IMR-90 (cell line): Measurements from ENCODE around the gene PHF20. TPM values are rescaled to one million over a fixed set of nuclear protein-coding genes. Genes with fewer than 3 reads are reported as not detected.

Experiments used
- ATAC-seq: fragments of 200-7000 bp; cut with Tn5 transposase; 2 replicates; pipeline ENCODE4 v1.9.1; 2020; ENCODE audit warnings: low read depth, mild to moderate bottlenecking, moderate library complexity
- BruUV-seq: library from RNA; stranded (reverse); fragments of 400-500 nt; replicated peaks from 2 replicates; lab custom pipeline; 2021; lab: Mats Ljungman, UMichigan
- CTCF ChIA-PET: fragments of 300-600 bp; formaldehyde crosslinking; extraction: SDS; loops from one replicate; lab custom pipeline; 2021; ENCODE audit warnings: antibody characterized with exemption; lab: Yijun Ruan, JAX
- POLR2A ChIA-PET: fragments of 300-600 bp; sonication (Branson Sonifier 250); formaldehyde crosslinking; loops from one replicate; lab custom pipeline; 2022; ENCODE audit warnings: antibody characterized with exemption; ENCODE audit not compliant: unreplicated experiment; lab: Charles Lee
- DNase-seq: peaks from one replicate; pipeline ENCODE4 v3.0.0; 2013
- H2AFZ ChIP-seq: replicated peaks from 2 replicates; pipeline ENCODE3; 2013; ENCODE audit warnings: low read length, mild to moderate bottlenecking; ENCODE audit not compliant: poor library complexity
- H2AK5ac ChIP-seq: 2 replicates; pipeline ENCODE4 v1.6.1; 2013; ENCODE audit warnings: low read depth, low read length, inconsistent platforms
- H2AK9ac ChIP-seq: replicated peaks from 2 replicates; pipeline ENCODE3; 2013; ENCODE audit warnings: mild to moderate bottlenecking, low read depth, low read length, moderate library complexity; ENCODE audit not compliant: poor library complexity
- H2BK120ac ChIP-seq: 2 replicates; pipeline ENCODE4 v1.6.1; 2013; ENCODE audit warnings: low read depth, low read length, inconsistent platforms
- H2BK15ac ChIP-seq: 3 replicates; pipeline ENCODE4 v1.6.1; 2013; ENCODE audit warnings: low read depth, low read length, inconsistent platforms
- H2BK20ac ChIP-seq: 2 replicates; pipeline ENCODE4 v1.6.1; 2013; ENCODE audit warnings: low read depth, mild to moderate bottlenecking, inconsistent platforms, low read length, moderate library complexity
- H2BK5ac ChIP-seq: 2 replicates; pipeline ENCODE4 v1.6.1; 2013; ENCODE audit warnings: mild to moderate bottlenecking, low read depth, low read length, inconsistent platforms; ENCODE audit not compliant: poor library complexity, severe bottlenecking
- H3K14ac ChIP-seq: replicated peaks from 2 replicates; pipeline ENCODE4 v1.6.1; 2013; ENCODE audit warnings: low read depth, low read length, inconsistent platforms
- H3K18ac ChIP-seq: 2 replicates; pipeline ENCODE4 v1.6.1; 2013; ENCODE audit warnings: low read depth, low read length, control low read depth
- H3K23ac ChIP-seq: 2 replicates; pipeline ENCODE4 v1.6.1; 2013; ENCODE audit warnings: low read depth, low read length, inconsistent platforms
- H3K27ac ChIP-seq: 2 replicates; pipeline ENCODE4 v1.5.1; 2013; ENCODE audit warnings: mild to moderate bottlenecking, control low read depth, low read length; ENCODE audit not compliant: insufficient read depth
- H3K27me3 ChIP-seq: 2 replicates; pipeline ENCODE4 v1.6.1; 2013; ENCODE audit warnings: low read length; ENCODE audit not compliant: control insufficient read depth, insufficient read depth
- H3K36me3 ChIP-seq: 2 replicates; pipeline ENCODE4 v1.6.1; 2013; ENCODE audit warnings: low read length, mixed read lengths; ENCODE audit not compliant: control insufficient read depth, insufficient read depth
- H3K4ac ChIP-seq: 2 replicates; pipeline ENCODE4 v1.6.1; 2013; ENCODE audit warnings: low read depth, low read length, inconsistent platforms
- H3K4me1 ChIP-seq: 2 replicates; pipeline ENCODE4 v1.6.1; 2013; ENCODE audit warnings: low read length, mixed read lengths; ENCODE audit not compliant: control insufficient read depth, insufficient read depth
- H3K4me2 ChIP-seq: 2 replicates; pipeline ENCODE4 v1.6.1; 2013; ENCODE audit warnings: low read depth, mild to moderate bottlenecking, control low read depth, low read length, moderate library complexity
- H3K4me3 ChIP-seq: 2 replicates; pipeline ENCODE4 v1.5.1; 2013; ENCODE audit warnings: low read depth, mild to moderate bottlenecking, control low read depth, low read length, moderate library complexity; ENCODE audit not compliant: insufficient read depth
- H3K56ac ChIP-seq: 2 replicates; pipeline ENCODE4 v1.6.1; 2013; ENCODE audit warnings: low read length, inconsistent platforms; ENCODE audit not compliant: insufficient read depth; ENCODE audit errors: extremely low read depth
- H3K79me1 ChIP-seq, 2 experiments: 2 replicates each; pipeline ENCODE4 v1.6.1; 2013; ENCODE audit warnings: low read length in 2 of 2, inconsistent platforms in 1 of 2, low read depth in 1 of 2
- H3K9ac ChIP-seq: 2 replicates; pipeline ENCODE4 v1.6.1; 2013; ENCODE audit warnings: low read depth, low read length, control low read depth
- H3K9me1 ChIP-seq: 2 replicates; pipeline ENCODE4 v1.6.1; 2013; ENCODE audit warnings: low read length, inconsistent platforms; ENCODE audit not compliant: insufficient read depth
- H3K9me3 ChIP-seq: 2 replicates; pipeline ENCODE4 v1.6.1; 2013; ENCODE audit warnings: low read length; ENCODE audit not compliant: control insufficient read depth, insufficient read depth
- H4K20me1 ChIP-seq: 2 replicates; pipeline ENCODE4 v1.6.1; 2013; ENCODE audit warnings: low read length, inconsistent platforms; ENCODE audit not compliant: insufficient read depth
- H4K5ac ChIP-seq: 2 replicates; pipeline ENCODE4 v1.6.1; 2013; ENCODE audit warnings: mild to moderate bottlenecking, low read depth, low read length, control low read depth
- H4K8ac ChIP-seq, 2 experiments: 2 replicates each; pipeline ENCODE4 v1.6.1; 2013; ENCODE audit warnings: low read depth in 2 of 2, low read length in 2 of 2, control low read depth in 1 of 2, inconsistent platforms in 1 of 2
- H4K91ac ChIP-seq: 2 replicates; pipeline ENCODE4 v1.6.1; 2013; ENCODE audit warnings: low read depth, low read length, inconsistent platforms; ENCODE audit not compliant: insufficient read depth
- BHLHE40 ChIP-seq: fragments of 150-350 bp; IDR thresholded peaks from 2 replicates; pipeline ENCODE4 v1.6.1; 2016; ENCODE audit warnings: mild to moderate bottlenecking, low read depth, low read length
- CEBPB ChIP-seq: IDR thresholded peaks from 2 replicates; pipeline ENCODE4 v1.6.1; 2012; ENCODE audit warnings: low read depth, low read length, improper control_type of control experiment
- CTCF ChIP-seq: conservative IDR thresholded peaks from 2 replicates; pipeline ENCODE4 v1.5.1; 2012; ENCODE audit warnings: mild to moderate bottlenecking, low read depth, low read length, improper control_type of control experiment
- FOS ChIP-seq: fragments of 150-350 bp; IDR thresholded peaks from 2 replicates; pipeline ENCODE4 v1.6.1; 2016; ENCODE audit warnings: low read depth, low read length
- MAFK ChIP-seq: IDR thresholded peaks from 2 replicates; pipeline ENCODE4 v1.6.1; 2012; ENCODE audit warnings: low read depth, low read length, improper control_type of control experiment
- MAZ ChIP-seq: IDR thresholded peaks from 2 replicates; pipeline ENCODE4 v1.6.1; 2012; ENCODE audit warnings: low read depth, mild to moderate bottlenecking, low read length, improper control_type of control experiment, moderate library complexity, borderline replicate concordance
- MXI1 ChIP-seq: IDR thresholded peaks from 2 replicates; pipeline ENCODE4 v1.6.1; 2012; ENCODE audit warnings: low read depth, mild to moderate bottlenecking, low read length, moderate library complexity, borderline replicate concordance
- NFE2L2 ChIP-seq: fragments of 150-350 bp; IDR thresholded peaks from 2 replicates; pipeline ENCODE4 v1.6.1; 2016; ENCODE audit warnings: low read depth, mild to moderate bottlenecking, low read length
- POLR2A ChIP-seq: IDR thresholded peaks from 2 replicates; pipeline ENCODE4 v1.6.1; 2012; ENCODE audit warnings: mild to moderate bottlenecking, low read depth, low read length
- RAD21 ChIP-seq: IDR thresholded peaks from 2 replicates; pipeline ENCODE4 v1.6.1; 2012; ENCODE audit warnings: low read length, improper control_type of control experiment
- RCOR1 ChIP-seq: IDR thresholded peaks from 2 replicates; pipeline ENCODE4 v1.6.1; 2012; ENCODE audit warnings: mild to moderate bottlenecking, low read length, improper control_type of control experiment; ENCODE audit not compliant: insufficient replicate concordance
- RFX5 ChIP-seq: IDR thresholded peaks from 2 replicates; pipeline ENCODE4 v1.8.0; 2012; ENCODE audit warnings: low read depth, mild to moderate bottlenecking, low read length, moderate library complexity
- SMC3 ChIP-seq: fragments of 150-350 bp; IDR thresholded peaks from 2 replicates; pipeline ENCODE4 v1.6.1; 2016; ENCODE audit warnings: low read depth, mild to moderate bottlenecking, antibody characterized with exemption, low read length, moderate library complexity
- WGBS, 2 experiments: methylation state at CpG; one replicate each; pipeline versions ENCODE4 v1.1.5 to v1.1.7; 2013; ENCODE audit warnings: missing lambda C conversion rate in 2 of 2; ENCODE audit not compliant: insufficient read length in 1 of 2; ENCODE audit errors: extremely low coverage in 2 of 2; 5-methylcytosine and 5-hydroxymethylcytosine counted together
- dilution Hi-C: fragments of 300-500 bp; cut with HindIII; formaldehyde crosslinking; loops from one replicate; pipeline ENCODE4 v1.14.3; 2018; ENCODE audit warnings: low sequenced_read_pairs; ENCODE audit not compliant: unreplicated experiment
- in situ Hi-C: fragments of 300-500 bp; cut with MboI; formaldehyde crosslinking; loops from 3 replicates; pipeline ENCODE4 v1.14.3; 2019; ENCODE audit warnings: low sequenced_read_pairs, inconsistent platforms, mixed read lengths
- intact Hi-C: fragments of 100-400 bp; cut with micrococcal nuclease; formaldehyde crosslinking; loops from 2 replicates; pipeline ENCODE4 v1.10.0; 2022
- polyA plus RNA-seq, 3 experiments: library from polyadenylated mRNA; depleted of rRNA; stranded (reverse); fragments of >200 nt; gene quantifications; 2 replicates each; pipeline ENCODE4 v1.2.3, GENCODE V29; 2012; ENCODE audit warnings: low replicate concordance in 1 of 3
- total RNA-seq: library from RNA; depleted of rRNA; stranded (reverse); fragments of >200 nt; gene quantifications from 2 replicates; pipeline ENCODE4 v1.2.3, GENCODE V29; 2012
- TF ChIP-seq, protein P1 (sequence below): fragments of 150-350 bp; IDR thresholded peaks from 2 replicates; pipeline ENCODE4 v1.6.1; 2017; ENCODE audit warnings: mild to moderate bottlenecking, antibody characterized with exemption, low read length, low read depth
- TF ChIP-seq, protein P2 (sequence below): fragments of 150-350 bp; IDR thresholded peaks from 2 replicates; pipeline ENCODE4 v1.6.1; 2016; ENCODE audit warnings: low read depth, mild to moderate bottlenecking, low read length, moderate library complexity, borderline replicate concordance

Gene PHF20
- total and polyA plus RNA-seq, 2 of the 4 experiments (the other 2 are of a cell fraction): 22.0 to 22.5 TPM

GRCh38 chr20:35738410-35739179, 33.2 kb upstream of the PHF20 start:
- POLR2A ChIA-PET: no interaction called here
- peaks cover 6% of the 10 kb centered on the region for H3K4me1 ChIP-seq
- H4K91ac ChIP-seq: no peak overlapping the region
- H2BK15ac ChIP-seq: no peak overlapping the region
- H2AK9ac ChIP-seq: no peak overlapping the region
- no peak overlapping the region for H3K4ac ChIP-seq
- no peak overlapping the region for H3K9ac ChIP-seq
- H3K36me3 ChIP-seq: peaks cover 44% of the 10 kb centered on the region
- DNase-seq (no peak), ATAC-seq (no peak)
- H3K23ac ChIP-seq: no peak overlapping the region
- H3K4me3 ChIP-seq: no peak overlapping the region
- no peak overlapping the region for H2AFZ ChIP-seq
- in situ Hi-C loops (no loop called here), intact Hi-C loops (no loop called here), dilution Hi-C loops (no loop called here)
- CTCF ChIA-PET: no interaction called here
- no TSS peak for BruUV-seq
- peaks cover 0 to 23% of the 10 kb centered on the region in 2 experiments; a peak in 2 of 4 replicates for H3K79me1 ChIP-seq
- H3K56ac ChIP-seq: no peak overlapping the region
- H3K14ac ChIP-seq: no peak overlapping the region; the same call in 1 of the 2 replicates
- H2BK5ac ChIP-seq: no peak overlapping the region
- no peak overlapping the region for H3K27ac ChIP-seq
- H3K9me3 ChIP-seq: no peaks in the 10 kb centered on the region
- H2BK20ac ChIP-seq: no peak overlapping the region
- H3K9me1 ChIP-seq: peaks cover 3% of the 10 kb centered on the region
- no peak overlapping the region for H4K5ac ChIP-seq
- no peak overlapping the region for H3K18ac ChIP-seq
- H4K8ac ChIP-seq: no peak overlapping the region
- H2AK5ac ChIP-seq: no peak overlapping the region
- H3K27me3 ChIP-seq: no peaks in the 10 kb centered on the region
- H2BK120ac ChIP-seq: no peak overlapping the region
- H3K4me2 ChIP-seq: peak overlapping the region; percentile 23; the same call in 1 of the 2 replicates
- peaks cover 78% of the 10 kb centered on the region for H4K20me1 ChIP-seq
- WGBS, 2 experiments: no CpG with 5 or more reads among the region's 4 CpGs
- TF ChIP-seq CTCF (no peak), RCOR1 (no peak), POLR2A (no peak), NFE2L2 (no peak), BHLHE40 (no peak), MAFK (no peak), RAD21 (no peak), MAZ (no peak), RFX5 (no peak), CEBPB (no peak), SMC3 (no peak), FOS (no peak), MXI1 (no peak)
- TF ChIP-seq, protein P1, sequence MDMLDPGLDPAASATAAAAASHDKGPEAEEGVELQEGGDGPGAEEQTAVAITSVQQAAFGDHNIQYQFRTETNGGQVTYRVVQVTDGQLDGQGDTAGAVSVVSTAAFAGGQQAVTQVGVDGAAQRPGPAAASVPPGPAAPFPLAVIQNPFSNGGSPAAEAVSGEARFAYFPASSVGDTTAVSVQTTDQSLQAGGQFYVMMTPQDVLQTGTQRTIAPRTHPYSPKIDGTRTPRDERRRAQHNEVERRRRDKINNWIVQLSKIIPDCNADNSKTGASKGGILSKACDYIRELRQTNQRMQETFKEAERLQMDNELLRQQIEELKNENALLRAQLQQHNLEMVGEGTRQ: no peak
- TF ChIP-seq, protein P2, sequence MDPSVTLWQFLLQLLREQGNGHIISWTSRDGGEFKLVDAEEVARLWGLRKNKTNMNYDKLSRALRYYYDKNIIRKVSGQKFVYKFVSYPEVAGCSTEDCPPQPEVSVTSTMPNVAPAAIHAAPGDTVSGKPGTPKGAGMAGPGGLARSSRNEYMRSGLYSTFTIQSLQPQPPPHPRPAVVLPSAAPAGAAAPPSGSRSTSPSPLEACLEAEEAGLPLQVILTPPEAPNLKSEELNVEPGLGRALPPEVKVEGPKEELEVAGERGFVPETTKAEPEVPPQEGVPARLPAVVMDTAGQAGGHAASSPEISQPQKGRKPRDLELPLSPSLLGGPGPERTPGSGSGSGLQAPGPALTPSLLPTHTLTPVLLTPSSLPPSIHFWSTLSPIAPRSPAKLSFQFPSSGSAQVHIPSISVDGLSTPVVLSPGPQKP: no peak
